Left ventricle myocardium inferior (tissue), 1 donor: ENCODE data around the gene CDKL5. TPM values are rescaled to one million over a fixed set of nuclear protein-coding genes. Genes with fewer than 3 reads are reported as not detected.

Experiments
- DNase-seq: peaks from one replicate; pipeline ENCODE4 v3.0.0-alpha.2; 2020
- H3K27ac ChIP-seq: fragments of 200-600 bp; replicated peaks from 2 replicates; pipeline ENCODE4 v1.8.0; 2021
- H3K27me3 ChIP-seq: fragments of 200-600 bp; 2 replicates; pipeline ENCODE4 v1.8.0; 2021; ENCODE audit warnings: low read depth
- H3K36me3 ChIP-seq: fragments of 200-600 bp; 2 replicates; pipeline ENCODE4 v1.8.0; 2021
- H3K4me1 ChIP-seq: fragments of 200-600 bp; 2 replicates; pipeline ENCODE4 v1.8.0; 2021
- H3K4me3 ChIP-seq: fragments of 200-600 bp; 2 replicates; pipeline ENCODE4 v1.8.0; 2021; ENCODE audit warnings: mild to moderate bottlenecking, moderate library complexity
- H3K9me3 ChIP-seq: fragments of 200-600 bp; replicated peaks from 2 replicates; pipeline ENCODE4 v1.8.0; 2021
- intact Hi-C: fragments of 100-400 bp; cut with micrococcal nuclease; formaldehyde crosslinking; loops from one replicate; pipeline ENCODE4 v1.11.0; 2022
- total RNA-seq: library from RNA; stranded (reverse); fragmentation: NEBNext Ultra II Directional; extraction: Animal tissue kit (Norgen Biotek cat#: 25700); gene quantifications from one replicate; pipeline ENCODE4 v1.2.1, GENCODE V29; 2021
- TF ChIP-seq, protein P1 (sequence below): fragments of 200-600 bp; IDR thresholded peaks from 2 replicates; pipeline ENCODE4 v1.8.0; 2021; ENCODE audit warnings: antibody characterized with exemption, mild to moderate bottlenecking, borderline replicate concordance
- donor health status: DM: no; HTN: yes; CAD: no; lungs with severe emphysema.

Gene CDKL5
- total RNA-seq, 1 donor from 2014 or later, result 9.3 TPM

DNA sequence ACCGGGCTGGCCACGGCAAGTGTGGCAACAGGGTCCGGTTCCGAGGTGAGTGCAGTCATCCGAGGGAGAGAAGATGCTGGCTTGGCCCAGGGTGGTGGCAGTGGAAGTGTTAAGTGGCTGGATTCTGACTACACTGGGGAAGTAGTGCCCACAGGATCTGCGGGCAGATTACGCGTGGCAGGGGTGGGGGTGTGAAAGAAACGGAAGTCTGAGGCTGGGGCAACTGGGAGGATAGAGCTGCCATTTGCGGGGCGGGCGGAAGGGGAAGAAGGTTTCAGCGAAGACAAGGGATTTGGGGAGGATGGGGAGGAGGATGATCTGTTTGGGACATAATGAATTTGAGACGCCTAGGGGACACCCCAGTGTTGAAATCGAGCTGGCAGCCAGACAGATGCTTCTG lies 241.2 kb downstream of the CDKL5 start:
- DNase-seq, result no peak
- Histone ChIP-seq H3K4me3 (no peak overlapping the region), H3K27ac (no peak overlapping the region), H3K9me3 (no peaks in the 10 kb centered on the region), H3K27me3 (no peaks in the 10 kb centered on the region), H3K4me1 (no peaks in the 10 kb centered on the region), H3K36me3 (no peaks in the 10 kb centered on the region)
- intact Hi-C loops, result no loop called here
- TF ChIP-seq, protein P1, sequence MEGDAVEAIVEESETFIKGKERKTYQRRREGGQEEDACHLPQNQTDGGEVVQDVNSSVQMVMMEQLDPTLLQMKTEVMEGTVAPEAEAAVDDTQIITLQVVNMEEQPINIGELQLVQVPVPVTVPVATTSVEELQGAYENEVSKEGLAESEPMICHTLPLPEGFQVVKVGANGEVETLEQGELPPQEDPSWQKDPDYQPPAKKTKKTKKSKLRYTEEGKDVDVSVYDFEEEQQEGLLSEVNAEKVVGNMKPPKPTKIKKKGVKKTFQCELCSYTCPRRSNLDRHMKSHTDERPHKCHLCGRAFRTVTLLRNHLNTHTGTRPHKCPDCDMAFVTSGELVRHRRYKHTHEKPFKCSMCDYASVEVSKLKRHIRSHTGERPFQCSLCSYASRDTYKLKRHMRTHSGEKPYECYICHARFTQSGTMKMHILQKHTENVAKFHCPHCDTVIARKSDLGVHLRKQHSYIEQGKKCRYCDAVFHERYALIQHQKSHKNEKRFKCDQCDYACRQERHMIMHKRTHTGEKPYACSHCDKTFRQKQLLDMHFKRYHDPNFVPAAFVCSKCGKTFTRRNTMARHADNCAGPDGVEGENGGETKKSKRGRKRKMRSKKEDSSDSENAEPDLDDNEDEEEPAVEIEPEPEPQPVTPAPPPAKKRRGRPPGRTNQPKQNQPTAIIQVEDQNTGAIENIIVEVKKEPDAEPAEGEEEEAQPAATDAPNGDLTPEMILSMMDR, result no peak

- H3K27ac ChIP-seq, result no peak overlapping the region
- no peaks in the 10 kb centered on the region for H3K36me3 ChIP-seq
- TF ChIP-seq, protein P1, result no peak
- no peaks in the 10 kb centered on the region for H3K9me3 ChIP-seq
- intact Hi-C loops, result no loop called here
- no peak for DNase-seq
- H3K27me3 ChIP-seq, result no peaks in the 10 kb centered on the region
- no peak overlapping the region for H3K4me3 ChIP-seq
- no peaks in the 10 kb centered on the region for H3K4me1 ChIP-seq
Measured at GRCh38 chrX:18668071-18668835, 242.8 kb downstream of the CDKL5 start.

GRCh38 chrX:18672008-18672407 lies 246.6 kb downstream of the CDKL5 start, which contains the start of gene RS1:
TSS of gene RS1 (minus strand) at chrX:18672108. CDS start at chrX:18672068, 40 bp downstream.
- no peak for DNase-seq
- intact Hi-C loops, result loop anchor here (10.0 kb wide), 1 partner anchor 213 kb away; no protein-coding TSS in a partner anchor
- H3K9me3 ChIP-seq, result no peaks in the 10 kb centered on the region
- no peaks in the 10 kb centered on the region for H3K27me3 ChIP-seq
- H3K27ac ChIP-seq, result no peak within 1 kb of the TSS
- H3K36me3 ChIP-seq, result no peaks in the 10 kb centered on the region
- no peak within 1 kb of the TSS for H3K4me3 ChIP-seq
- TF ChIP-seq, protein P1, result no peak
- H3K4me1 ChIP-seq, result peaks cover 6% of the 10 kb centered on the region

- Histone ChIP-seq H3K4me3 (peak overlapping the region; percentile 76), H3K27ac (peak overlapping the region; percentile 82), H3K9me3 (no peaks in the 10 kb centered on the region), H3K4me1 (peaks cover 6% of the 10 kb centered on the region), H3K36me3 (no peaks in the 10 kb centered on the region), H3K27me3 (no peaks in the 10 kb centered on the region)
- DNase-seq, result peak; percentile 23
- TF ChIP-seq, protein P1, result no peak
- intact Hi-C loops, result loop anchor here (10.0 kb wide), 1 partner anchor 210 kb away; no protein-coding TSS in a partner anchor
Measured at GRCh38 chrX:18674417-18674787, 249.0 kb downstream of the CDKL5 start.

GRCh38 chrX:18674788-18675735 lies 249.7 kb downstream of the CDKL5 start:
- no peaks in the 10 kb centered on the region for H3K9me3 ChIP-seq
- peak overlapping the region; percentile 82 for H3K27ac ChIP-seq
- peak overlapping the region; percentile 76 for H3K4me3 ChIP-seq
- TF ChIP-seq, protein P1, result no peak
- H3K4me1 ChIP-seq, result peaks cover 6% of the 10 kb centered on the region
- peak; percentile 75 for DNase-seq
- H3K27me3 ChIP-seq, result no peaks in the 10 kb centered on the region
- H3K36me3 ChIP-seq, result no peaks in the 10 kb centered on the region
- intact Hi-C loops, result loop anchor here (10.0 kb wide), 1 partner anchor 210 kb away; no protein-coding TSS in a partner anchor
